Fibroblast of peridontal ligament (primary cell): ENCODE measurements around the gene CD22.
A peak's percentile ranks its signal among the peaks of the same experiment; 100 is the strongest.

ENCODE experiments used
- DNase-seq: peaks from one replicate; pipeline ENCODE4 v3.0.0-alpha.2; 2010; ENCODE audit errors: extremely low read depth

The CD22 gene

GRCh38 chr19:35314031-35314430 is 15.0 kb upstream of the CD22 start:
- DNase-seq: no peak

GRCh38 chr19:35314858-35315470 is 14.0 kb upstream of the CD22 start:
- DNase-seq: no peak

DNA sequence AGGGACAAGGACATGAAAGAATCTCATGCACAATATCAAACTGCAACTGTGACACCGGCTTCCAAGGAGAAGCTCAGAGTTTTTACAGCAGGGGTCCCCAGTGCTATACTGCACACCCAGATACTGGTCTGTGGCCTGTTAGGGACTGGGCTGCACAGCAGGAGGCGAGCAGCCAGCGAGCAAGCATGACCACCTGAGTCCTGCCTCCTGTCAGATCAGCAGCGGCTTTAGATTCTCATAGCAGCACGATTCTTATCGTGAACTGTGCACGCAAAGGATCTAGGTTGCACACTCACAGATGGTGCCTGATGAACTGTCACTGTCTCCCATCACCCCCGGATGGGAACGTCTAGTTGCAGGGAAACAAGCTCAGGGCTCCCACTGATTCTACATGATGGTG is 13.1 kb upstream of the CD22 start:
- no peak for DNase-seq

GRCh38 chr19:35316560-35316959 is 12.4 kb upstream of the CD22 start:
- DNase-seq: no peak

DNA sequence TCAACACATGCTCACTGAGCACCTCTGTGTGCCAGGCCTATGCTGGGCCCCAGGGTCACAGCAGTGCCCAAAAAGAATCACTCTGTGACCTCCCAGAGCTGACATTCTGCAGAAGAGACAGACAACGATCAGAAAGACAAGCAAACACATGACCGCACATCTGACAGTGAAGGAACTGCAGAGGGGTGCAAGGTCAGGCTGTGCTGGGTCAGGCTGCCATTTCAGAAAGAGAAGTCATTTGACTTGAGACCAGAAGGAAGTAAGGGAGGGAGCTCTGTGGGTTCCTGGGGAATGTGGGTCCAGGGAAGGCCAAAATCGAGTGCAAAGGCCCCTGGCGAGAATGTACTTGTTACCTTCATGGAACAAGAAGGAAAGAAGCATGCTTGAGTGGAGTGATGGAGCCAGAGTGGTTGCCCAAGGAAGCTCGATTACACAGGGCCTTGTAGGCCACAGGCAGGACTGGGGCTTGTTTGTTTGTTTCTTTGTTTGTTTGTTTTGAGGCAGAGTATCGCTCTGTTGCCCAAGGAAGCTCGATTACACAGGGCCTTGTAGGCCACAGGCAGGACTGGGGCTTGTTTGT is 11.4 kb upstream of the CD22 start:
- DNase-seq: no peak

GRCh38 chr19:35318679-35319448 is 10.1 kb upstream of the CD22 start:
- peak; percentile 13 for DNase-seq

DNA sequence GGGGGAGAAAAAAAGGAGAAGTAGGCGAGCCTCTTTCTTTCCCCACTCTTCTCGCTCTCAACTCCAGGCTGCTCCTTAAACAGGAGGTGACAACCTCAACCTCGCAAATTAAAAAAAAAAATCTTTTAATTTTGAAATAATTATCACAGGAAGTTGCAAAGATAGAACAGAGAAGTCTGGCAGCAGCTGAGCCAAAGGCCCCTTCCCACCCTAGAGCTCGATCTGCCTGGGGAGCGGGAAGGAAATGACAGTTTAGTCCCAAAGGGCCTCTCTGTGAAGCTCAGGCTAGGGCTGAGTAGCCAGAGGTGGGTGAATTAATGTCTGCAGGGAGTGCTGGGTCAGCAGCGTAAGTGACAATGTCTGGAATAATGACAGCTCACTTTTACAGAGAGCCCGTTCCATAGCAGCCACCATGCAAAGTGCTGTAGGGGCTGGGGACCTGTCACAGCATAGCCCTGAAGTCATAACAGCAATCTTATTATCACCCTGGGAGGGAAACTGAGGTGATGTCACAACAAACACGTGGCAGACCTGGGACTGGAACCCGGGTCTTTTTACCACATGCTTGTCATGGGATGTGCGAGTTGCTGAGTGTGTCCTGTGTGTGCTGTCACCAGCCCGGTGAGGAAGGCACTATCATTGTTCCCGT is 8.8 kb upstream of the CD22 start:
- no peak for DNase-seq

- no peak for DNase-seq
These were observed 7.7 kb upstream of the CD22 start for GRCh38 chr19:35321291-35321690.

GRCh38 chr19:35322014-35322413 is 7.0 kb upstream of the CD22 start:
- DNase-seq: no peak

GRCh38 chr19:35327642-35328041 is 1.3 kb upstream of the CD22 start:
- DNase-seq: no peak

DNA sequence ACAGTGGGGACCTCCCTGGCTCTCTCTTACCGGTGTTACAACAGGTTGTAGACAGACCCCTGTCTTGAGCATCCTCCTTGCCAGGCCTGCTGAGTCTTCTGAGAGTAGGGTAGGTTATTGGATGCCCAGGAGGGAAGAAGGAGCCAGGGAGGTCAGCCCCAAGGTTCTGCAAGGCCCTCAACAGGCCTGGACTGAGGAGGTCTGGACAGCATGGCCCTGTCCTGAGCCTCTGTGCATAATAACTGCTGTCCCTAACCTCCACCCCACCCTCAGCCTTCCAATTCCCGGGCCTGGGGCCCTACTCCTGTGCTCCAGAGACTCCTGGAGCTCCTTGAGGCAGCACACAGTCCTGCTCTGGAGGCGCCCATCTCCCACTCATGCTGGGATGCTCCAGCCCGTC is 336 bp downstream of the CD22 start:
- no peak for DNase-seq

DNA sequence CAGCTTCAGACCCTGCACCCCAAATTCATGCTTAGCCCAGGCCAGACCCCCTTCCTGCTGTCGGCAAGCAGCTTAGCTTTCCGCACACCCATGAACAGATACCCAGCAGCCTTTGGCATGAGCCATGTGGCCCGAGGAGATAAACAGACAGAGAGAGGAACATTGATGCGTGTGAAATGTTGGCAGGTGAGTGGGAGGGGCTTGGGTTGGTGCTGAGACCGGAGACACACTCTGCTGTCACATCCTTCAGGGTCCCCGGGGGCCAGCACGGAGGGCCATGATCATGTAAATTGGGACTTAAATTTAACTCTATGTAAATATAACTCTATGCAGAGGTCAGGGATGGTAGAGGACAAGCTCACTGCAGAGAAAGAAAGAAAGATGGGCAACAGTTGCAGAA is 1.5 kb downstream of the CD22 start:
- DNase-seq: no peak

DNA sequence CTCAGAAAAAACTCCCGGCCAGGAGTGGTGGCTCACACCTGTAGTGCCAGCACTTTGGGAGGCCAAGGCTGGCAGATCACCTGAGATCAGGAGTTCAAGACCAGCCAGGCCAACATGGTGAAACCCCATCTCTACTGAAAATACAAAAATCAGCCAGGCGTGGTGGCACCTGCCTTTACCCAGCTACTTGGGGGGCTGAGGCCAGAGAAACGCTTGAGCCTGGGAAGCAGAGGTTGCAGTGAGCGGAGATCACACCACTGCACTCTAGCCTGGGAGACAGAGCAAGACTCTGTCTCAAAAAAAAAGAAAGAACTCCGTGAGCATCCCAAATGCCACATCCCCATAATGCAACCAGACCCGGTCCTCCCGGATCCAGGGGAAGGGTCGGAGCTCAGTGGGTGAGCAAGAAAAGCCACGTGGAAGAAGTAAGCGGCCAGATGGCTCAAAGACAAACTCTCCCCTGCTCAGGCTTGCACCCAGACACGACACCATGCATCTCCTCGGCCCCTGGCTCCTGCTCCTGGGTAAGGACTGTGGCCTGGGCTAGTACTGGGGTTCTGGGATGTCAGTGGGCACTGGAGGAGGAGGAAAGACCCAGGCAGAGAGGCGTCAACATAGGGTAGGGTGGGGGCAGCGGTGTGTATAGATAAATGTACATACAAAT is 2.7 kb downstream of the CD22 start:
- DNase-seq: no peak

GRCh38 chr19:35332817-35333216 is 3.8 kb downstream of the CD22 start:
- no peak for DNase-seq

DNA sequence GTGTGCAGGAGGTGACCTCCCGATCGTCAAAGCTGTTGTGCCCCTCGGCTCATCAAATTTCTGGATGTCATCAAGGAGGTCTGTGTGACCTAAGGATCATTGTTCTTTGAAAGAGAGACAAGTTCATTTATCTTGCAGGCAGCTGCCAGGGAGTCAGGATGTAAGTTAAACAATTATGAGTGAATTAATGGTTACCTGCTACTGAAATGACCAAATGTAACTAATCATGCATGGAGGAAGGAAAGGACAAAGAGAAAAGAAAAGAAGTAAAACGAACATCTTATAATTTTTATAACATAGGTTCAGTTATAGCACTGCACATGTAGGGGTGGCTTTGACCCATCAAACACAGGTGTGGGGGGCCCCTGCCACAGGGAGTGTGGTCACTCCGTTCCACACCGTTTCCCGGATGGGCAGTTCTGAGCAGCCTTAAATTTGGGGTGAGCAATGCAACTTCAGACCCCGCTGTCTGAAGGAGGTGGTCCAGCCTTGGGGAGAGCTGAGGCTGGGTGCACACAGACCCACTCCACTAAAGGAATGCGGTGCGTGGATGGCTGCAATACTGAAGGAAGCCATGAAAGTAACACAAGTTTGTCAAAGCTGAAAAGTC is 5.3 kb downstream of the CD22 start:
- DNase-seq: no peak

DNA sequence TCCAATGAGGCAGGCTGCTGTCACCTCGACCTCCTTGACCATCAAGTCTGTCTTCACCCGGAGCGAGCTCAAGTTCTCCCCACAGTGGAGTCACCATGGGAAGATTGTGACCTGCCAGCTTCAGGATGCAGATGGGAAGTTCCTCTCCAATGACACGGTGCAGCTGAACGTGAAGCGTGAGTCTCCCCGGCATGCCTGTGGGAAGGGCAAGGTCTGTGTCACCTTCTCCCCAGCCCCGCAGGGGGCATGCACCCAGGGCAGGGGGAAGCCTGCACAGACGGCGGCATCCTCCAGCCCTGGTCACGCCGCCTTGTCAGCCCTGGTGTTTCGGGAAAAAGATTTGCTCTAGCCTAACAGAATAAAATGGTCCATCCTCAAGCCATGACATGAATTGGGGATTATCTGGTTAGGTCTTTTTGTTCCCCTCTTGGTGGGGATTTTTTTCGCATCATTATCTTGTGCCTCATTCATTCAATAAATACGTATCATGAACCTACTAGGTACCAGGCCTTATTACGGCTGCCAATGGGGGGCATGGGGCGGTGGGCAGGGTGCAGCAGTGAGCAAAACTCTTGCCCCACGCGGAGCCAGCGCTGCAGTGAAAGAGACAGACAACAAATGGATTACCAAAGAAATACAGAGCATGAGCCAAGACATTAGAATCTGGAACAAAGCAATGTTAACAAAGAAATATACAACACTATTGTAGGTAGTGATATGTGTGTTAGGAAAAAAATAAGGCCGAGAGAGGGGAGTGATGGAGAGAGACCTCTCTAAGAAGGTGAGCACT is 7.4 kb downstream of the CD22 start:
- no peak for DNase-seq

- no peak for DNase-seq
These were observed 8.4 kb downstream of the CD22 start for GRCh38 chr19:35337097-35337983.

GRCh38 chr19:35337984-35338296 is 9.0 kb downstream of the CD22 start:
- no peak for DNase-seq

GRCh38 chr19:35340431-35340830 is 11.4 kb downstream of the CD22 start:
- DNase-seq: no peak

GRCh38 chr19:35341006-35341405 is 12.0 kb downstream of the CD22 start:
- DNase-seq: no peak
